Type B pancreatic cell (in vitro differentiated cells): Measurements from ENCODE around the gene MMP11. TPM values are rescaled to one million over a fixed set of nuclear protein-coding genes. Genes with fewer than 3 reads are reported as not detected.

Experiments
- DNase-seq: peaks from one replicate; pipeline ENCODE4 v3.0.0; 2021; ENCODE audit warnings: mixed read lengths; ENCODE audit not compliant: unreplicated experiment; ENCODE audit errors: extremely low spot score
- H3K27ac Mint-ChIP-seq: 2 replicates; pipeline ENCODE4 v1.8.0; 2021; ENCODE audit warnings: mild to moderate bottlenecking, mixed read lengths
- H3K27me3 Mint-ChIP-seq: 2 replicates; pipeline ENCODE4 v1.8.0; 2021; ENCODE audit warnings: mixed read lengths
- H3K36me3 Mint-ChIP-seq: 2 replicates; pipeline ENCODE4 v1.8.0; 2021; ENCODE audit warnings: mixed read lengths
- H3K4me1 Mint-ChIP-seq: one replicate; pipeline ENCODE4 v1.8.0; 2021; ENCODE audit warnings: mixed read lengths; ENCODE audit not compliant: unreplicated experiment
- H3K4me3 Mint-ChIP-seq: 2 replicates; pipeline ENCODE4 v1.8.0; 2021; ENCODE audit warnings: mild to moderate bottlenecking, mixed read lengths
- H3K9me3 Mint-ChIP-seq: 2 replicates; pipeline ENCODE4 v1.8.0; 2021; ENCODE audit warnings: mixed read lengths
- CTCF ChIP-seq: fragments of 200-600 bp; sonication (generic); conservative IDR thresholded peaks from 2 replicates; pipeline ENCODE4 v1.5.0; 2021; ENCODE audit warnings: antibody characterized with exemption, mild to moderate bottlenecking
- total RNA-seq: library from RNA; stranded (reverse); gene quantifications from 2 replicates; pipeline ENCODE4 v1.2.1, GENCODE V29; 2021; ENCODE audit warnings: low replicate concordance

MMP11 gene
- total RNA-seq, 1 donor from 2014 or later = 31.6 TPM

GRCh38 chr22:23791738-23792645 lies 19.3 kb downstream of the MMP11 start:
- no peak for DNase-seq
- peaks cover 27% of the 10 kb centered on the region for H3K36me3 Mint-ChIP-seq
- TF ChIP-seq CTCF = no peak
- H3K4me1 Mint-ChIP-seq = peaks cover 42% of the 10 kb centered on the region
- H3K27ac Mint-ChIP-seq = peak overlapping the region; percentile 31
- no peaks in the 10 kb centered on the region for H3K27me3 Mint-ChIP-seq
- peak overlapping the region; percentile 70 for H3K4me3 Mint-ChIP-seq
- no peaks in the 10 kb centered on the region for H3K9me3 Mint-ChIP-seq

GRCh38 chr22:23793326-23793725 lies 20.7 kb downstream of the MMP11 start:
- H3K36me3 Mint-ChIP-seq = peaks cover 31% of the 10 kb centered on the region
- peak overlapping the region; percentile 33 for H3K27ac Mint-ChIP-seq
- H3K27me3 Mint-ChIP-seq = no peaks in the 10 kb centered on the region
- H3K9me3 Mint-ChIP-seq = no peaks in the 10 kb centered on the region
- no peak overlapping the region for H3K4me3 Mint-ChIP-seq
- H3K4me1 Mint-ChIP-seq = peaks cover 33% of the 10 kb centered on the region
- no peak for TF ChIP-seq CTCF
- no peak for DNase-seq

GRCh38 chr22:23796461-23796860 lies 23.8 kb downstream of the MMP11 start:
- H3K27ac Mint-ChIP-seq = no peak overlapping the region
- no peak for TF ChIP-seq CTCF
- no peak for DNase-seq

GRCh38 chr22:23800297-23801237 lies 27.9 kb downstream of the MMP11 start:
- H3K27ac Mint-ChIP-seq = no peak overlapping the region
- no peak for TF ChIP-seq CTCF

More at GRCh38 chr22:23796461-23796860, 23.8 kb downstream of the MMP11 start:
- Mint-ChIP-seq H3K27me3 (no peaks in the 10 kb centered on the region), H3K9me3 (no peaks in the 10 kb centered on the region), H3K36me3 (peaks cover 37% of the 10 kb centered on the region), H3K4me3 (no peak overlapping the region), H3K4me1 (peaks cover 19% of the 10 kb centered on the region)

GRCh38 chr22:23801238-23801821 lies 28.7 kb downstream of the MMP11 start:
- H3K4me1 Mint-ChIP-seq = no peaks in the 10 kb centered on the region
- no peak overlapping the region for H3K4me3 Mint-ChIP-seq
- DNase-seq = no peak
- no peaks in the 10 kb centered on the region for H3K27me3 Mint-ChIP-seq
- peaks cover 34% of the 10 kb centered on the region for H3K36me3 Mint-ChIP-seq
- no peaks in the 10 kb centered on the region for H3K9me3 Mint-ChIP-seq
- H3K27ac Mint-ChIP-seq = no peak overlapping the region
- no peak for TF ChIP-seq CTCF

More at GRCh38 chr22:23800297-23801237, 27.9 kb downstream of the MMP11 start:
- Mint-ChIP-seq H3K36me3 (peaks cover 40% of the 10 kb centered on the region), H3K27me3 (no peaks in the 10 kb centered on the region), H3K4me3 (no peak overlapping the region), H3K9me3 (no peaks in the 10 kb centered on the region), H3K4me1 (no peaks in the 10 kb centered on the region)
- DNase-seq = no peak
